ENCODE results near the gene APOBEC3B.

DNA sequence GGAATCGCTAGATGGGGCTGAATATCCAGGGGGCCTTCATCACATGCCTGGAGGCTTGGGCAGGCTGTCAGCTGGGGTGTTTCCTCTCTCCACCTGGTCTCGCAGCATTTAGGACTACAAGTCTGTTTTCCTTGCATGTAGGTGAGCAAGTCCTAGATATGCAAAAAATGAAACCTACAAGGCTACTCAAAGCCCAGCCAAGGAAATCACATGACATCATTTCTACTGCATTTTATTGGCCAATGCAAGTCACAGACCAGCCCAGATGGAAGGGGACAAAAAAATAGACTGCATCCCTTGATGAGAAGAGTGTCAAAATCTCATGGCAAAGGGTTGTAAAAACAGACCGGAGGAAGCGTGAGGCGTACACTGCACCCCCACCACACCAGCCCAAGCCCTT, 9.6 kb upstream of the APOBEC3B start:
- TF ChIP-seq, protein P1, sequence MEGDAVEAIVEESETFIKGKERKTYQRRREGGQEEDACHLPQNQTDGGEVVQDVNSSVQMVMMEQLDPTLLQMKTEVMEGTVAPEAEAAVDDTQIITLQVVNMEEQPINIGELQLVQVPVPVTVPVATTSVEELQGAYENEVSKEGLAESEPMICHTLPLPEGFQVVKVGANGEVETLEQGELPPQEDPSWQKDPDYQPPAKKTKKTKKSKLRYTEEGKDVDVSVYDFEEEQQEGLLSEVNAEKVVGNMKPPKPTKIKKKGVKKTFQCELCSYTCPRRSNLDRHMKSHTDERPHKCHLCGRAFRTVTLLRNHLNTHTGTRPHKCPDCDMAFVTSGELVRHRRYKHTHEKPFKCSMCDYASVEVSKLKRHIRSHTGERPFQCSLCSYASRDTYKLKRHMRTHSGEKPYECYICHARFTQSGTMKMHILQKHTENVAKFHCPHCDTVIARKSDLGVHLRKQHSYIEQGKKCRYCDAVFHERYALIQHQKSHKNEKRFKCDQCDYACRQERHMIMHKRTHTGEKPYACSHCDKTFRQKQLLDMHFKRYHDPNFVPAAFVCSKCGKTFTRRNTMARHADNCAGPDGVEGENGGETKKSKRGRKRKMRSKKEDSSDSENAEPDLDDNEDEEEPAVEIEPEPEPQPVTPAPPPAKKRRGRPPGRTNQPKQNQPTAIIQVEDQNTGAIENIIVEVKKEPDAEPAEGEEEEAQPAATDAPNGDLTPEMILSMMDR (IDR thresholded peaks at IDR 0.05 in 2 of 3, conservative IDR thresholded peaks at IDR 0.05 in 1 of 3; ENCODE audit: insufficient read depth in 2 of 3, low read depth in 1 of 3, low read length in 3 of 3), result no peak
- TF ChIP-seq, protein P2, sequence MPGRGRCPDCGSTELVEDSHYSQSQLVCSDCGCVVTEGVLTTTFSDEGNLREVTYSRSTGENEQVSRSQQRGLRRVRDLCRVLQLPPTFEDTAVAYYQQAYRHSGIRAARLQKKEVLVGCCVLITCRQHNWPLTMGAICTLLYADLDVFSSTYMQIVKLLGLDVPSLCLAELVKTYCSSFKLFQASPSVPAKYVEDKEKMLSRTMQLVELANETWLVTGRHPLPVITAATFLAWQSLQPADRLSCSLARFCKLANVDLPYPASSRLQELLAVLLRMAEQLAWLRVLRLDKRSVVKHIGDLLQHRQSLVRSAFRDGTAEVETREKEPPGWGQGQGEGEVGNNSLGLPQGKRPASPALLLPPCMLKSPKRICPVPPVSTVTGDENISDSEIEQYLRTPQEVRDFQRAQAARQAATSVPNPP (IDR thresholded peaks at IDR 0.05; ENCODE audit: borderline replicate concordance, insufficient read depth, insufficient read length), result no peak
- no peak for TF ChIP-seq ZNF12 (CRISPR knock-in tag; IDR thresholded peaks at IDR 0.05)
- no peak for TF ChIP-seq POLR2AphosphoS5 (IDR thresholded peaks at IDR 0.05; ENCODE audit: control insufficient read depth, insufficient read depth, low read depth, low read length)
- TF ChIP-seq, protein P3, sequence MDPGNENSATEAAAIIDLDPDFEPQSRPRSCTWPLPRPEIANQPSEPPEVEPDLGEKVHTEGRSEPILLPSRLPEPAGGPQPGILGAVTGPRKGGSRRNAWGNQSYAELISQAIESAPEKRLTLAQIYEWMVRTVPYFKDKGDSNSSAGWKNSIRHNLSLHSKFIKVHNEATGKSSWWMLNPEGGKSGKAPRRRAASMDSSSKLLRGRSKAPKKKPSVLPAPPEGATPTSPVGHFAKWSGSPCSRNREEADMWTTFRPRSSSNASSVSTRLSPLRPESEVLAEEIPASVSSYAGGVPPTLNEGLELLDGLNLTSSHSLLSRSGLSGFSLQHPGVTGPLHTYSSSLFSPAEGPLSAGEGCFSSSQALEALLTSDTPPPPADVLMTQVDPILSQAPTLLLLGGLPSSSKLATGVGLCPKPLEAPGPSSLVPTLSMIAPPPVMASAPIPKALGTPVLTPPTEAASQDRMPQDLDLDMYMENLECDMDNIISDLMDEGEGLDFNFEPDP (CRISPR knock-in tag; IDR thresholded peaks at IDR 0.05), result no peak
- no peak for TF ChIP-seq POLR2A (conservative IDR thresholded peaks at IDR 0.05)
- TF ChIP-seq RBBP5 (IDR thresholded peaks at IDR 0.05; ENCODE audit: borderline replicate concordance, insufficient read depth, low read length, poor library complexity, severe bottlenecking), result no peak
- TF ChIP-seq, protein P4, sequence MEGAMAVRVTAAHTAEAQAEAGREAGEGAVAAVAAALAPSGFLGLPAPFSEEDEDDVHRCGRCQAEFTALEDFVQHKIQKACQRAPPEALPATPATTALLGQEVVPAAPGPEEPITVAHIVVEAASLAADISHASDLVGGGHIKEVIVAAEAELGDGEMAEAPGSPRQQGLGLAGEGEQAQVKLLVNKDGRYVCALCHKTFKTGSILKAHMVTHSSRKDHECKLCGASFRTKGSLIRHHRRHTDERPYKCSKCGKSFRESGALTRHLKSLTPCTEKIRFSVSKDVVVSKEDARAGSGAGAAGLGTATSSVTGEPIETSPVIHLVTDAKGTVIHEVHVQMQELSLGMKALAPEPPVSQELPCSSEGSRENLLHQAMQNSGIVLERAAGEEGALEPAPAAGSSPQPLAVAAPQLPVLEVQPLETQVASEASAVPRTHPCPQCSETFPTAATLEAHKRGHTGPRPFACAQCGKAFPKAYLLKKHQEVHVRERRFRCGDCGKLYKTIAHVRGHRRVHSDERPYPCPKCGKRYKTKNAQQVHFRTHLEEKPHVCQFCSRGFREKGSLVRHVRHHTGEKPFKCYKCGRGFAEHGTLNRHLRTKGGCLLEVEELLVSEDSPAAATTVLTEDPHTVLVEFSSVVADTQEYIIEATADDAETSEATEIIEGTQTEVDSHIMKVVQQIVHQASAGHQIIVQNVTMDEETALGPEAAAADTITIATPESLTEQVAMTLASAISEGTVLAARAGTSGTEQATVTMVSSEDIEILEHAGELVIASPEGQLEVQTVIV (CRISPR knock-in tag; IDR thresholded peaks at IDR 0.05; ENCODE audit: borderline replicate concordance), result no peak
- TF ChIP-seq ZNF140 (CRISPR knock-in tag; IDR thresholded peaks at IDR 0.05), result no peak
- TF ChIP-seq TBL1XR1 (IDR thresholded peaks at IDR 0.05; ENCODE audit: low read length in 2 of 2), result no peak
- no peak for TF ChIP-seq ERF (CRISPR knock-in tag; IDR thresholded peaks at IDR 0.05)
- no peak for TF ChIP-seq HEY1 (CRISPR knock-in tag; IDR thresholded peaks at IDR 0.05; ENCODE audit: borderline replicate concordance)
- TF ChIP-seq POLR2B (IDR thresholded peaks at IDR 0.05; ENCODE audit: low read depth, partially characterized antibody), result no peak
- TF ChIP-seq, protein P5, sequence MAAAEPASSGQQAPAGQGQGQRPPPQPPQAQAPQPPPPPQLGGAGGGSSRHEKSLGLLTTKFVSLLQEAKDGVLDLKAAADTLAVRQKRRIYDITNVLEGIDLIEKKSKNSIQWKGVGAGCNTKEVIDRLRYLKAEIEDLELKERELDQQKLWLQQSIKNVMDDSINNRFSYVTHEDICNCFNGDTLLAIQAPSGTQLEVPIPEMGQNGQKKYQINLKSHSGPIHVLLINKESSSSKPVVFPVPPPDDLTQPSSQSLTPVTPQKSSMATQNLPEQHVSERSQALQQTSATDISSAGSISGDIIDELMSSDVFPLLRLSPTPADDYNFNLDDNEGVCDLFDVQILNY (CRISPR knock-in tag; IDR thresholded peaks at IDR 0.05), result no peak

Data from K562 (cell line).